Gastroesophageal sphincter (tissue), 4 donors: ENCODE data around the gene MLLT3. TPM values are rescaled to one million over a fixed set of nuclear protein-coding genes. Genes with fewer than 3 reads are reported as not detected.

Experiments
- ATAC-seq: fragments of 150-250 bp; one replicate; pipeline ENCODE4 v1.9.1; 2016; ENCODE audit warnings: mild to moderate bottlenecking, moderate library complexity
- H3K27ac ChIP-seq, 4 donors: fragments of 200-600 bp; sonication (generic) in 3 of 4; 1 replicate in 3 of 4; 2 replicates in 1 of 4; pipeline ENCODE4 v1.5.1; 2016 to 2019
- H3K27me3 ChIP-seq: fragments of 200-600 bp; sonication (generic); one replicate; pipeline ENCODE4 v1.5.1; 2019
- H3K36me3 ChIP-seq, 2 donors: fragments of 200-600 bp; sonication (generic); one replicate each; pipeline ENCODE4 v1.5.1; 2019; ENCODE audit warnings: control low read depth in 1 of 2
- H3K4me1 ChIP-seq, 3 donors: fragments of 200-600 bp; sonication (generic); 1 replicate in 2 of 3; 2 replicates in 1 of 3; pipeline ENCODE4 v1.5.1; 2016 to 2019; ENCODE audit warnings: control low read depth in 2 of 3
- H3K4me3 ChIP-seq, 2 donors: fragments of 200-600 bp; sonication (generic); one replicate each; pipeline ENCODE4 v1.5.1; 2019; ENCODE audit warnings: mild to moderate bottlenecking in 1 of 2, moderate library complexity in 1 of 2
- H3K9me3 ChIP-seq, 3 donors: fragments of 200-600 bp; sonication (generic); one replicate each; pipeline ENCODE4 v1.5.1; 2017 to 2019; ENCODE audit warnings: control low read depth in 2 of 3
- CTCF ChIP-seq, 4 experiments: fragments of 200-600 bp in 2 of 4; fragments of 450-650 bp in 2 of 4; sonication (generic) in 1 of 4; IDR thresholded peaks; one replicate each; pipeline ENCODE4 v1.5.1; 2017 to 2019; ENCODE audit warnings: antibody characterized with exemption in 4 of 4, mild to moderate bottlenecking in 2 of 4, moderate library complexity in 2 of 4
- EP300 ChIP-seq: sonication (generic); formaldehyde crosslinking; IDR thresholded peaks from one replicate; pipeline ENCODE4 v1.6.1; 2017; ENCODE audit warnings: antibody characterized with exemption, mild to moderate bottlenecking
- POLR2A ChIP-seq, 2 donors: fragments of 450-650 bp; IDR thresholded peaks; one replicate each; pipeline ENCODE4 v1.6.1; 2017; ENCODE audit warnings: antibody characterized with exemption in 2 of 2, mild to moderate bottlenecking in 2 of 2, moderate library complexity in 1 of 2
- POLR2AphosphoS5 ChIP-seq: sonication (generic); formaldehyde crosslinking; IDR thresholded peaks from one replicate; pipeline ENCODE4 v1.6.1; 2017; ENCODE audit warnings: antibody characterized with exemption
- WGBS, 2 donors: methylation state at CpG; one replicate each; pipeline ENCODE4 v1.1.5; 2018; ENCODE audit warnings: low coverage in 1 of 2; 5-methylcytosine and 5-hydroxymethylcytosine counted together
- total RNA-seq, 4 donors: library from RNA; depleted of rRNA; stranded (reverse); fragments of >200 nt; gene quantifications; one replicate each; pipeline ENCODE4 v1.1.0, GENCODE V29; 2016

MLLT3 gene
- total RNA-seq, 4 donors from 2014 or later = 21.2 to 37.2 (median 29.6) TPM

GRCh38 chr9:20529837-20530236, 92.5 kb downstream of the MLLT3 start:
- 71 to 73% methylated on average over 2 of the region's 2 CpGs for WGBS, 2 donors
- H3K36me3 ChIP-seq = no peaks in the 10 kb centered on the region
- H3K4me3 ChIP-seq = no peak overlapping the region
- no peaks in the 10 kb centered on the region for H3K9me3 ChIP-seq
- peaks cover 0 to 16% (median 0%) of the 10 kb centered on the region in 3 donors for H3K4me1 ChIP-seq
- H3K27me3 ChIP-seq = no peaks in the 10 kb centered on the region
- H3K27ac ChIP-seq = no peak overlapping the region
- TF ChIP-seq POLR2A (IDR thresholded peaks at IDR 0.05) = no peak
- no peak for TF ChIP-seq CTCF (IDR thresholded peaks at IDR 0.05)
- TF ChIP-seq EP300 = no peak
- no peak for TF ChIP-seq POLR2AphosphoS5
- ATAC-seq = no peak

- no peak for TF ChIP-seq POLR2A (IDR thresholded peaks at IDR 0.05)
- TF ChIP-seq POLR2AphosphoS5 = no peak
- no peak for TF ChIP-seq CTCF (IDR thresholded peaks at IDR 0.05)
- TF ChIP-seq EP300 = no peak
- 90 to 97% methylated on average over 5 of the region's 5 CpGs for WGBS, 2 donors
These were observed 94.0 kb downstream of the MLLT3 start for GRCh38 chr9:20528253-20528652.

GRCh38 chr9:20526500-20527319, 95.6 kb downstream of the MLLT3 start:
- WGBS, 2 donors = 89 to 100% methylated on average over 1 of the region's 1 CpG
- Histone ChIP-seq H3K36me3 (no peaks in the 10 kb centered on the region), H3K9me3 (no peaks in the 10 kb centered on the region), H3K27ac (no peak overlapping the region), H3K4me3 (no peak overlapping the region), H3K4me1 (peaks cover 0 to 16% (median 0%) of the 10 kb centered on the region in 3 donors), H3K27me3 (no peaks in the 10 kb centered on the region)
- ATAC-seq = no peak
- TF ChIP-seq CTCF (IDR thresholded peaks at IDR 0.05) (no peak), POLR2A (IDR thresholded peaks at IDR 0.05) (no peak), EP300 (no peak), POLR2AphosphoS5 (no peak)

More at GRCh38 chr9:20528253-20528652, 94.0 kb downstream of the MLLT3 start:
- ATAC-seq = no peak
- Histone ChIP-seq H3K9me3 (no peaks in the 10 kb centered on the region), H3K27ac (no peak overlapping the region), H3K4me1 (peaks cover 0 to 16% (median 0%) of the 10 kb centered on the region in 3 donors), H3K4me3 (no peak overlapping the region), H3K27me3 (no peaks in the 10 kb centered on the region), H3K36me3 (no peaks in the 10 kb centered on the region)

GRCh38 chr9:20524776-20525175, 97.5 kb downstream of the MLLT3 start:
- no peak for TF ChIP-seq POLR2A (IDR thresholded peaks at IDR 0.05)
- TF ChIP-seq CTCF (IDR thresholded peaks at IDR 0.05) = no peak
- no peak for TF ChIP-seq EP300
- no peak for TF ChIP-seq POLR2AphosphoS5
- 79 to 83% methylated on average over 2 of the region's 2 CpGs for WGBS, 2 donors

GRCh38 chr9:20518737-20519136, 103.6 kb downstream of the MLLT3 start:
- Histone ChIP-seq H3K4me3 (no peak overlapping the region), H3K4me1 (no peaks in the 10 kb centered on the region), H3K36me3 (no peaks in the 10 kb centered on the region), H3K27me3 (no peaks in the 10 kb centered on the region), H3K9me3 (no peaks in the 10 kb centered on the region), H3K27ac (no peak overlapping the region)
- ATAC-seq = no peak
- 91 to 92% methylated on average over 1 of the region's 1 CpG for WGBS, 2 donors
- TF ChIP-seq POLR2AphosphoS5 (no peak), EP300 (no peak), POLR2A (IDR thresholded peaks at IDR 0.05) (no peak), CTCF (IDR thresholded peaks at IDR 0.05) (no peak)

More at GRCh38 chr9:20524776-20525175, 97.5 kb downstream of the MLLT3 start:
- Histone ChIP-seq H3K36me3 (no peaks in the 10 kb centered on the region), H3K9me3 (no peaks in the 10 kb centered on the region), H3K4me3 (no peak overlapping the region), H3K4me1 (peaks cover 0 to 16% (median 0%) of the 10 kb centered on the region in 3 donors), H3K27ac (no peak overlapping the region), H3K27me3 (no peaks in the 10 kb centered on the region)
- ATAC-seq = no peak
